Omental fat pad (tissue), 4 donors: ENCODE measurements around the gene PP2D1. TPM values are rescaled to one million over a fixed set of nuclear protein-coding genes. Genes with fewer than 3 reads are reported as not detected.

Source experiments
- ATAC-seq: fragments of 150-250 bp; one replicate; pipeline ENCODE4 v1.9.1; 2016; ENCODE audit warnings: mild to moderate bottlenecking, moderate library complexity; ENCODE audit not compliant: low FRiP score
- DNase-seq: peaks from one replicate; pipeline ENCODE4 v3.0.0-alpha.2; 2019; ENCODE audit warnings: low spot score
- CTCF ChIP-seq, 3 donors: fragments of 450-650 bp; IDR thresholded peaks; one replicate each; pipeline ENCODE4 v1.5.1; 2016 to 2017; ENCODE audit warnings: antibody characterized with exemption in 3 of 3, mild to moderate bottlenecking in 3 of 3, moderate library complexity in 2 of 3
- small RNA-seq: library from RNA; depleted of rRNA; stranded (forward); fragments of <200 nt; gene quantifications from one replicate; pipeline ENCODE3, GENCODE V24; 2016
- total RNA-seq, 4 donors: library from RNA; depleted of rRNA; stranded (reverse); fragments of >200 nt; gene quantifications; one replicate each; pipeline ENCODE4 v1.1.0, GENCODE V29; 2016

Gene PP2D1
- total RNA-seq, 4 donors from 2014 or later: not detected

DNA sequence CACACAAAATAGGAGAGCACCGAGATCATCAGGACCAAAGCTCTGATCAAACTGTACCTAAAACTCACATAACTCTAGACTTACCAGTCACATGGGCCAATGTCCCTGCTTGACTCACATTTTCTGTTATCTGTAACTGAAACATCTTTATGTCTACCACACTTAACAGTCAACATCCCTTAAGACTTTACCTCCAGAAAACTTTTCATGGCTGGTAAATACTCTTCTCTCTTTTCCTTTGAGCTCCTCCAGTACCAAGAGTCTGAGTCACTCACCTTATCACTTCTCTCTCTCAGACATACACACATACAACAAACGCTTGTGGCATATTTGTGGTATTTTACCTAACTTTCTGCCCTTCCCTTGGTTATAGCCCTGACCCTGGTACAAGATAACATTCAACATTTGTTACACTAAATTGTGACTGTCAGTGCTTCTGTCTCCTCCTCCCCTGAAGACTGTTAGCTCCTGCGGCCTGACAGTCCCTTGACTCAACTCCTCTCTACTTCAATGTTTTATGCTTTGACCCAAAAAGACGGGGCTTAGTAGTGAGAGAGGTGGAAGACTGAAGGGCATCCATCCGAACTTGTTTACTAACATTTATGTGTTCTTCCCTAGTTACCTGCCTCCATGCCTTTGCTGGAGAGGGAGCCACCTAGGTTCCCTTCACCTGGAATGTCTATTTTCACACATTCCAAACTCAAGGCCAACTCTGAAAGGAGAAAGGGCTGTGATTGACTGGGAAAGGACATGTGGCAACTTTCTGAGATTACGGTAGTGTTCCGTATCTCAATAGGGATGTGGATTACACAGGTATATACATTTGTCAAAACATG is 74.4 kb downstream of the PP2D1 start:
- TF ChIP-seq CTCF (IDR thresholded peaks at IDR 0.05): no peak
- DNase-seq (no peak), ATAC-seq (no peak)

Small RNA genes within 50 kb of the gene (small RNA-seq; reads per million reads assigned to genes)
- gene RNU4-85P (not detected), gene RPL39P18 (not detected)

Other genes with a start within 250 kb of the PP2D1 start
- gene EFHB, start 78.0 kb downstream of the PP2D1 start, total RNA-seq: 1 to 10 TPM in 2 of 4 donors, under 1 TPM in 1, not detected in 1; 0.44 to 1.6 (median 1.1) TPM
- gene RAB5A, start 65.2 kb downstream of the PP2D1 start, total RNA-seq: 10 to 100 TPM; 65.7 to 96.8 (median 85.8) TPM
- gene KAT2B, start 28.2 kb upstream of the PP2D1 start, total RNA-seq: 10 to 100 TPM; 21.3 to 47.0 (median 33.3) TPM
- 1 to 10 TPM in 1 of 4 donors, not detected in 3; 2.3 TPM for gene SGO1, start 173.9 kb upstream of the PP2D1 start, total RNA-seq